Skeletal muscle tissue (tissue), 4 donors: ENCODE results near the gene CNDP2. TPM values are rescaled to one million over a fixed set of nuclear protein-coding genes. Genes with fewer than 3 reads are reported as not detected.

Experiments
- H3K27ac ChIP-seq: one replicate; pipeline ENCODE4 v1.7.0; 2013; ENCODE audit warnings: mild to moderate bottlenecking, low read depth, low read length, inconsistent platforms
- H3K27me3 ChIP-seq, 3 donors: one replicate each; pipeline ENCODE4 v1.7.0; 2013; ENCODE audit warnings: low read length in 3 of 3; ENCODE audit not compliant: control insufficient read depth in 3 of 3, insufficient read depth in 3 of 3
- H3K36me3 ChIP-seq, 3 donors: one replicate each; pipeline ENCODE4 v1.7.0; 2013; ENCODE audit warnings: low read length in 3 of 3; ENCODE audit not compliant: control insufficient read depth in 3 of 3, insufficient read depth in 3 of 3
- H3K4me1 ChIP-seq, 3 donors: one replicate each; pipeline ENCODE4 v1.7.0; 2013; ENCODE audit warnings: low read length in 3 of 3, mild to moderate bottlenecking in 3 of 3; ENCODE audit not compliant: control insufficient read depth in 3 of 3, insufficient read depth in 3 of 3
- H3K4me3 ChIP-seq, 3 donors: one replicate each; pipeline ENCODE4 v1.7.0; 2013; ENCODE audit warnings: low read length in 3 of 3
- H3K9ac ChIP-seq, 3 donors: one replicate each; pipeline ENCODE4 v1.7.0; 2013; ENCODE audit warnings: low read length in 3 of 3, mild to moderate bottlenecking in 3 of 3, moderate library complexity in 2 of 3, low read depth in 1 of 3
- H3K9me3 ChIP-seq, 3 donors: one replicate each; pipeline ENCODE4 v1.7.0; 2013; ENCODE audit warnings: low read length in 3 of 3; ENCODE audit not compliant: control insufficient read depth in 3 of 3
- total RNA-seq: library from RNA; depleted of rRNA; stranded (reverse); fragments of >200 nt; gene quantifications from one replicate; pipeline ENCODE4 v1.2.3, GENCODE V29; 2014
- donor health status: Osteomylitis.

Gene CNDP2
- total RNA-seq, 1 donor from 2014 or later, result 25.6 TPM

GRCh38 chr18:74507097-74507881, 11.1 kb downstream of the CNDP2 start:
- Histone ChIP-seq H3K27ac (no peak overlapping the region), H3K4me3 (no peak overlapping the region), H3K27me3 (no peaks in the 10 kb centered on the region), H3K9me3 (no peaks in the 10 kb centered on the region), H3K36me3 (peaks cover 42 to 68% (median 60%) of the 10 kb centered on the region in 3 donors), H3K4me1 (peaks cover 0 to 3% (median 3%) of the 10 kb centered on the region in 3 donors), H3K9ac (no peak overlapping the region)

GRCh38 chr18:74507927-74508326, 11.8 kb downstream of the CNDP2 start:
- Histone ChIP-seq H3K9me3 (no peaks in the 10 kb centered on the region), H3K36me3 (peaks cover 41 to 69% (median 63%) of the 10 kb centered on the region in 3 donors), H3K27ac (no peak overlapping the region), H3K4me3 (no peak overlapping the region), H3K9ac (no peak overlapping the region), H3K4me1 (peaks cover 0 to 3% (median 3%) of the 10 kb centered on the region in 3 donors), H3K27me3 (no peaks in the 10 kb centered on the region)

- no peak overlapping the region for H3K27ac ChIP-seq
- no peaks in the 10 kb centered on the region for H3K9me3 ChIP-seq
- no peak overlapping the region for H3K9ac ChIP-seq
- peaks cover 42 to 71% (median 63%) of the 10 kb centered on the region in 3 donors for H3K36me3 ChIP-seq
- no peak overlapping the region for H3K4me3 ChIP-seq
- no peaks in the 10 kb centered on the region for H3K27me3 ChIP-seq
- peaks cover 0 to 3% (median 3%) of the 10 kb centered on the region in 3 donors for H3K4me1 ChIP-seq
Observed at GRCh38 chr18:74508366-74508765, 12.2 kb downstream of the CNDP2 start.

DNA sequence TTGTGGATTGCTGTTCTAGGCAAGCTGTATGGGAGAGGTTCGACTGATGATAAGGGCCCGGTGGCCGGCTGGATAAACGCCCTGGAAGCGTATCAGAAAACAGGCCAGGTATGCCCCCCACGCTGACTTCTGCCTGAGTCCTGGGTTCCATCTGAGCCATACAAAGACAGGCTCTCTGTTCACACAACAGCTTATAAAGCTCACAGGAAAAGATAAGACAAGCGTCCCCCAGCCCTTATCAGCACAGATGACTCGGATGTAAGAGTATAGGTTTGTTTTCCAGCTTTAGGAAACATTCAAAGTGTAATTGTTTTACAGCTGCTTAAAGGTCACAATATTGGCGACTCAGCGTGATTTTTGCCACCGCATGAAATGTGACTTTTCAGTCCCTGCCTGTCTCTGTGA, 12.7 kb downstream of the CNDP2 start:
- H3K27ac ChIP-seq, result no peak overlapping the region
- no peaks in the 10 kb centered on the region for H3K9me3 ChIP-seq
- H3K9ac ChIP-seq, result no peak overlapping the region
- H3K36me3 ChIP-seq, result peaks cover 44 to 73% (median 65%) of the 10 kb centered on the region in 3 donors
- peaks cover 0 to 3% (median 3%) of the 10 kb centered on the region in 3 donors for H3K4me1 ChIP-seq
- H3K27me3 ChIP-seq, result no peaks in the 10 kb centered on the region
- no peak overlapping the region for H3K4me3 ChIP-seq

DNA sequence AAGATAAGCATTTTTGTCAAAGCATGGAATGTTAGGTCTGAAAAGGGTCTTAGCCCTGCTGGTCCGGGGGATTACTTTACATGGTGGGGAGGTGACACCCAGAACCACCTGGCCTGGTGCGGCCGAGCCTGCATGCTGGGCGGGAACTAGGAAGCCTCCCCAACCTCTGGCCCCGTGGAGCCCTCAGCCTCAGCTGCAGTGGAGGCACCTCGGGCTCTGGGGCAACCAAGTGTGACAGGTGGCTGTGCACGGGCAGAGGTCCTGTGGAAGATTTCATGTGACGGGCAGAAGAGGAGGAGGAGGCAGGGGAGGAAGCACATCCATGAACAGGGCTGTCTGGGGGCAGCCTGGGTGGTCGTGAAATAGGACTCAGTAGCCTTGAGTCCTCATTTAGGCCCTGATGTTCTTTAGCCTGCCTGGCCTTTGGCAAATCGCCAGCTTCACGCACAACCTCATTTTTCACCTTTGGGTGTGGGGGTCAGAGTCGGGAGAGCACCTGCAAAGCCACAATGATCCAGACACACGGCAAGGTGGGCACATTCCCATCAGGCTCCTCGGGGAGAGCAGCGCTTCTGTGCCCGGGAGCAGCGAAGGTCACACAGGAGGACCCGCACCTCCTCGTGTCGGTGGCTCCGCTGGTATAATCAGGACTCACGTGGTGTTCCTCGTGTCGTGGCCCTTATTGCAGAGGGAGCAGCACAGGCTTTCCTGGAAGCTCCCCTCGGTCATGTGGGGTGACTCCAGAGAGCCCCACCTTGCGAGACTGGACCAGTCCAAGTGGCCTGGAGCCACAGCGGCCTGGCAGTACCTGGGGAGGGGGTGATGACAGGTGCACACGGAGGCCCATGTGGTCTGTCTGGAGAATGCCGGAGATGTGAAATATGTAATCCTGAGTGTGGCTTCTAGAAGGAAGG, 13.9 kb downstream of the CNDP2 start:
- H3K4me1 ChIP-seq, result peaks cover 0 to 3% (median 3%) of the 10 kb centered on the region in 3 donors
- H3K36me3 ChIP-seq, result peaks cover 43 to 70% (median 66%) of the 10 kb centered on the region in 3 donors
- no peak overlapping the region for H3K27ac ChIP-seq
- H3K4me3 ChIP-seq, result no peak overlapping the region
- H3K9ac ChIP-seq, result no peak overlapping the region
- H3K27me3 ChIP-seq, result no peaks in the 10 kb centered on the region
- H3K9me3 ChIP-seq, result no peaks in the 10 kb centered on the region

DNA sequence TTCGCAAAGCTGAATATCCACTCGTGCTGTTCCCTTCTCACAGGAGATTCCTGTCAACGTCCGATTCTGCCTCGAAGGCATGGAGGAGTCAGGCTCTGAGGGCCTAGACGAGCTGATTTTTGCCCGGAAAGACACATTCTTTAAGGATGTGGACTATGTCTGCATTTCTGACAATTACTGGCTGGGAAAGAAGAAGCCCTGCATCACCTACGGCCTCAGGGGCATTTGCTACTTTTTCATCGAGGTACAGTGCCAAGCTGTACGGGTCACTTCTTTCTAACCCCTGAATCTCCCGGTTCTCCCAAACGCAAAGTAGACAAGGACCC, 14.6 kb downstream of the CNDP2 start:
- H3K4me3 ChIP-seq, result no peak overlapping the region

DNA sequence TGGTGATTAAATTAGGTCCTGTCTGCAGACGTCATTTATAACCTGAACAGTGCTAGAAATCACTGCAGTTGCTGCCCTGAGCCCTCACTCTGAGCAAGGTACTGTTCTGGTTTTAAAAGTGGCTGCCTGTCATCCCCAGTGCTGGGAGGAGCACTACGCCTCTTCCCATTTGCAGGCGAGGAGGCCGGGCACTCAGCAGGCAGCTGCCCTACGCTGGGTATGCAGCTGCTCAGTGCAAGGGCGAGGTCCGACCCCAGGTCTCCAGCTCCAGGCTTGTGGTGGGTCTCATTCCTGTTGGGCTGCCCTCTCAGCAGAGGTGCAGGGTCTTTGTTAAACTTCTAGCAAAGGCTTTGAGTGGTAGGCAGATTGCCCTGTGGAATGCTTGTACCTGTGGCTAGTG, 15.7 kb downstream of the CNDP2 start:
- no peaks in the 10 kb centered on the region for H3K9me3 ChIP-seq
- H3K4me3 ChIP-seq, result no peak overlapping the region
- H3K9ac ChIP-seq, result no peak overlapping the region
- peaks cover 0 to 3% (median under 1%) of the 10 kb centered on the region in 3 donors for H3K4me1 ChIP-seq
- peaks cover 53 to 79% (median 75%) of the 10 kb centered on the region in 3 donors for H3K36me3 ChIP-seq
- H3K27me3 ChIP-seq, result no peaks in the 10 kb centered on the region
- H3K27ac ChIP-seq, result no peak overlapping the region

More for the DNA sequence above, 14.6 kb downstream of the CNDP2 start:
- no peaks in the 10 kb centered on the region for H3K9me3 ChIP-seq
- no peak overlapping the region for H3K27ac ChIP-seq
- no peak overlapping the region for H3K9ac ChIP-seq
- H3K4me1 ChIP-seq, result peaks cover 0 to 3% (median 3%) of the 10 kb centered on the region in 3 donors
- peaks cover 45 to 72% (median 70%) of the 10 kb centered on the region in 3 donors for H3K36me3 ChIP-seq
- H3K27me3 ChIP-seq, result no peaks in the 10 kb centered on the region

GRCh38 chr18:74512321-74513053, 16.3 kb downstream of the CNDP2 start:
- H3K27me3 ChIP-seq, result no peaks in the 10 kb centered on the region
- H3K4me1 ChIP-seq, result no peaks in the 10 kb centered on the region
- H3K4me3 ChIP-seq, result no peak overlapping the region
- H3K27ac ChIP-seq, result no peak overlapping the region
- H3K9ac ChIP-seq, result no peak overlapping the region
- H3K36me3 ChIP-seq, result peaks cover 58 to 77% (median 75%) of the 10 kb centered on the region in 3 donors
- H3K9me3 ChIP-seq, result no peaks in the 10 kb centered on the region

DNA sequence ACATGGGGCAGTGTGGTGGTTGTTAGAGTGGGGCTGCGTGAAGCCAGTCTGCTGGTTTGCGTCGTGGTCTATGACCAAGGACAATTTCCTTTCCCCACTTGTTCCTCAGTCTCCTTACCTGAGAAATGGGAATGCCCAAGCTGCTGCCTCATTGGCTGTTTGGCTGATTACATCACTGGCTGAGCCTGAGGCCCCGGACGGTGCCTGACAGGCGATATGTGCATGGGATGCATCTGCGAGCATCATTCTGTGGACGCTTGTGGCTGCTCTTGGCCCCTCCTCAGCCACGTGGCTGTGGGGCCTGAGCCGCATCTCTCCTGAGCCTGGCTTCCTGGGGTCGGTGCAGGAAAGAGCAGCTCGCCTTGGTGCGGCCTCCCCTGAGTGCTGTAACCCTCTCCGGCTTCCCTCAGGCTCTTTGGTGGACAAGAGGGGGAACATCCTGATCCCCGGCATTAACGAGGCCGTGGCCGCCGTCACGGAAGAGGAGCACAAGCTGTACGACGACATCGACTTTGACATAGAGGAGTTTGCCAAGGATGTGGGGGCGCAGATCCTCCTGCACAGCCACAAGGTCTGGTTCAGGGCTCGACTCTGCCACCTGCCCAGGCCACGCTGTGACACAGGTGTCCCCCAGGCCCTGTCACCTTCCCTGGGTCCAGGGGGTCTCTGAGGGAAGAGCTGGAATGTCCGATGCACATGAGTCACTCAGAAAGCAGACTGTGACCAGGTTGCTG, 17.2 kb downstream of the CNDP2 start:
- Histone ChIP-seq H3K36me3 (peaks cover 58 to 75% (median 74%) of the 10 kb centered on the region in 3 donors), H3K27me3 (no peaks in the 10 kb centered on the region), H3K27ac (no peak overlapping the region), H3K4me3 (no peak overlapping the region), H3K9me3 (no peaks in the 10 kb centered on the region), H3K9ac (no peak overlapping the region), H3K4me1 (no peaks in the 10 kb centered on the region)
